HG03066 (cell line): ENCODE data around the gene AAR2.

Experiments
- ATAC-seq: cut with Tn5 transposase; IDR thresholded peaks from one replicate; pipeline ENCODE4 v1.9.1; 2021; ENCODE audit warnings: low read depth; ENCODE audit not compliant: unreplicated experiment

AAR2 gene

GRCh38 chr20:36235892-36236785 lies at the start of gene AAR2:
AAR2 (plus strand) TSS chr20:36236478; CDS start chr20:36239869, 3,391 bp downstream.
- ATAC-seq, result no peak

DNA sequence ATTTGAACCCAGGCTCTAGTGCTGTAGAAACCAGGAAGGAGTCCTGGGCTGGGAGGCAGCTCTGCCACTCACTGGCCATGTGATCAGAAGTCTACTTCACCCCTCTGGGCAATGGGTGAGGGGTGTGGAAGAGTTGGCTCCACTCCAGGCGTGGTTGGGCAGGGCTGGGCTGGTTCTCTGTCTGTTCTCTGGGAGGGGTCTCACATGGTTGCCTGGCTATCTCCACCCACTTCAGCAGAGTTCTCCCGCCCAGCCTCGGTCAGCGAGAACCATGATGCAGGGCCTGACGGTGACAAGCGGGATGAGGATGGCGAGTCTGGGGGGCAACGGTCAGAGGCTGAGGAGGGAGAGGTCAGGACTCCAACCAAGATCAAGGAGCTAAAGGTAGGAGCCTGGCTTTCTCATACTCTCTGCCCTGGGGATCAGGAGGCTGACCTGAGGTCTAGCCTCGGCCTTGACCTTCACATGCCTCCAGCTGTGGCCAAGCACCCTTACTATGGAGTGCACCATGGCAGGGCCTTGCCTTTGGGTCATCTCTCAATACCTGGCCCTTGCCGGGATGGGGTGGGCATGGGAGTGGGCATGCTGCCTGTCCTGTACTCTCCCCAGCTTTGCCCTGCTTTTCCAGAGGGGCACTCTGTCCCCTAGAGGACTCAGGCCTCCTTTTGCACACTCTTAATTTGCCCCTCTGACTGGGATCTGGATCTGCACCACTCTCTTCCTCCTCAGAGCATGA lies 42.1 kb upstream of the AAR2 start:
- no peak for ATAC-seq

DNA sequence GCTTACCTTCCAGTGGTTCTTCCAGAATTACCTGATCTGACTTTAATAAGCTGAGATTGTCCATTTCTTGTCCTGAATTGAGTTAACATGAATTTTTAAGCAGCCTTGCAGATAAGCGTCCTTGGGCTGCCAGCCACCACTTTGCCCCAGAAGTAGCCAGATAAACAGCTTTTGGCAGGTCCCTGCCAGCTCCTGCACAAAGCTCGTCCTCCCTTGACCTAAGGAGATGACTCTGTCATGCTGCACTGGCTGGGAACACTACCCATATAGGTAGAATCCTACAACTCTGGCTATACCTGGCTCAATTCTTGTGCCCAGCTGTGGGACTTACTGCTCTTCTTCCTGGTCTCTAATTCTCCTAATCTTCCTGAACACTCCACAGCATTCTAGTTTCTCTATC lies 39.6 kb upstream of the AAR2 start:
- no peak for ATAC-seq

- no peak for ATAC-seq
These were observed 39.0 kb upstream of the AAR2 start for GRCh38 chr20:36197271-36197670.

DNA sequence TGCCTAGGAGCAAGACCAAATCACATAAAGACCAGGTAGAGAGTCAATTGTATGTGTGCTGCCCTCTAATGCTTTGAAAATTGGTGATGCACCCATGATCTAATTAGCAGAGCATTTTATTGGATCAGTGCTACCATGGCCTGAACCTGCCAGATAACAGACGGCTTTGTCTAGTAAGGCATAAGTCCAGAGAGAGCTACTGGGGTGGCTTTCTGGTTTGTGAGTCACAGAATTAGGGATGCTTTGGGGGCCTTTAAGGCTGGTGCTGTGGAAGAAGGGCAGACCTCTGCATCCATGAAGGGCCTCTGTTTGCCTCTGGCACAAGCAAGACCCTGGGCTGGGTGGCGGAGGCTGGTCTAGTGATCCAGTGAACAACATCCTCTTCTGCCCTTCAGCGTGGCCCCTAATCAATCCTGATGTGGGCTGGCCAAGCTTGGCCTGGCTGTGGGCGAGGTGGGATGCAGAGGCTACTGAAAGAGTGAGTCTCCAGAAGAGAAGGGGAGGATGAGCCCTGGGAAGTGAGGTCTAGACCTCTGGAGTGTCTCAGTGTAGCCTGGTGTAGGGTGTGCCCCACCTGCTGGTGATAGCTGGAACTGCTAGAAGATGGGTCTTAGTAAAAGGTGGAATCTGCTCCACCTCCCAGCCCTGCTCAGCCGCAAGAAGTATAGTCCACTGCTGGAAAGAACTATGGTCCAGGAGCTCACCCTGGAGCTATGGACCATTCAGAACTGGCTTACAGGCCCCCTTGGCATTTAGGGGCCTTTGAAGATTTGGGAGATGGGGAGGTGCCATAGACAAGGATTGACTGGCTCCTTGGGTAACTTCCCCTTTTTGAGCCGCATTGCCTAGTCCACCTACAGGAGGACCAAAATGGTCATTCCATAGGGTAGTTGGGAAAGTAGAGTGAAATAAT lies 36.7 kb upstream of the AAR2 start:
- ATAC-seq, result no peak

GRCh38 chr20:36200451-36200850 lies 35.8 kb upstream of the AAR2 start:
- no peak for ATAC-seq

DNA sequence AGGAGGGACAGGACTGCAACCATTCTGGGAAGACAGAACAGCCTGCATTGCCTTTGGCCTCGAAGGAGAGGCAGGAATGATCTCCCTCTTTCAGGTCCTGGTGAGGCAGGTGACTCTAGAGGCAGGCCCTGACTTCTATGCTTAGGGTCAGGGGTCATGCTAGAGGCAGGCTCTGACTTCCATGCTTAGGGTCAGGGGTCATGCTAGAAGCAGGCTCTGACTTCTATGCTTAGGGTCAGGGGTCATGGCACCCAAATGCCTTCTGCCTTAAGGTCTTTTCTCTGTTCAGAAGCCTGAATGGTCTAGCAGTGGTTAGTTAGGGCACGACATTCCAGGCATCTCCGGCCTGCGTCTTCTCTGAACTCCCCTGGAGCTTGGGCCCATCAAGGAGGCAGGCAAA lies 35.1 kb upstream of the AAR2 start:
- no peak for ATAC-seq

DNA sequence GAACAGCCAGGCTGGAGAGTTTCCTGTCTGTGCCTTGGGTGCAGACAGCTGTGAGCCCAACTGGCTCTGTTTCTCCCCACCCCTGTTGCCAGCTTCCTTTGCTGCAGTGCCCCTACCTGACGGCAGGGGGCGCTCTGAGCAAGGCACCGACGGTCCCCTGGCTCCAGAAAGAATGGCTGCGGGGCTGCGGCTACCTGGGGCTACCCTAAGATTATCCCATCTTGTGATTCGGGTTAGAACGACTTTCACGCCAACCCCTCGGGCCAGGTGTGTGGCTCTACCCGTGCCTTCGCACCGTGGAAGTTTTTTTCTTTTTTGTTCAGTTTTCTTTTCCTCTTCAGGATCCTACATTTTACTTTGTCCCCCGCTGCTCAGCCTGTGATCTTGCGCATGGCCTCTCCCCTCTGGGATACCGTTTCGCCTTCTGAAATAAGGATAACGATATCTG lies 33.4 kb upstream of the AAR2 start:
- ATAC-seq, result no peak

- ATAC-seq, result no peak
These were observed 32.4 kb upstream of the AAR2 start for GRCh38 chr20:36203861-36204260.

GRCh38 chr20:36205026-36205425 lies 31.3 kb upstream of the AAR2 start:
- ATAC-seq, result no peak

GRCh38 chr20:36206068-36206467 lies 30.2 kb upstream of the AAR2 start:
- ATAC-seq, result no peak

GRCh38 chr20:36206641-36207040 lies 29.6 kb upstream of the AAR2 start:
- no peak for ATAC-seq

- no peak for ATAC-seq
These were observed 28.7 kb upstream of the AAR2 start for GRCh38 chr20:36207602-36208001.

GRCh38 chr20:36208257-36208656 lies 28.0 kb upstream of the AAR2 start:
- no peak for ATAC-seq

DNA sequence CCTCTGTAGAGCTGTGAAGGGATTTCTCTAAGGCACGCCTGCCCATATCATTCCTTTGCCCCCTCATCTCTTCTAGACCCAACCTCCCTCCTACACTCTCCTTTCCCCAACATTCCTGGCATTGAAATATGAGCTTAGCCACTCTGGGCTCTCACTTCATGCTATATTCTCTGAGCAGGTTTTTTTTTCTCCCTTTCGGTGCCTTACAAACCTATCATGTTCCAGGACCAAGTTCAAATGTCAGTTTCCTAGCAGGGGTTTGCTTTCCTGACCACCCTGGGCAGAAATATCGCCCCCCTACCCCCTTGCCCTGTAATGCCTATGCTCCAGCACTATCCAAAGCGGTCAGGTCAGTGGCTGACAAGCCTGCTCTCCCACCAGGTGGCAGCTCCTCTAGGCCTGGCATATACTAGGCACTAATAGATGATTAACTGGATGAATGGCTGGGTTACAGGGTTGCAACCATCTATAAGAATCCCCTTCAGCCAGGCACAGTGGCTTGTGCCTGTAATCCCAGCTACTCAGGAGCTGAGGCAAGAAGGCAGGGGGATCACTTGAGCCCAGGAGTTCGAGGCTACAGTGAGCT lies 25.7 kb upstream of the AAR2 start:
- ATAC-seq, result no peak

DNA sequence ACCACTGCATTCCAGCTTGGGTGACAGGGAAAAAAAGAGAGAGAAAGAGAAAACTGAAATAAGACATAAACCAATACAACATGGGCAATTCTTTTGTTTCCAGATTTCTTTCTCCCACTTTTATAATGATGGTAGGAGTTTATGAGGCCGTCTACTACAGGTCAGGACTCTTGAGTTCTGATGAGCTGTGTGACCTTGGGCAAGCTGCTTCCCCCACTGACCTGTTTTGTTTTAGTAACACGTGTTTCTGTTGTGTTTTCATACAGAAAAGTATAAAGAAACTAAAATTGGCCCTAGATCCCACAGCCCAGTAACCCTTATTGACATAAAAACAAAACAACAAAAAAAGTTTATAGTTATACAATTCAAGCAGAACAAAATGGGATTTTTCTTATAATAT lies 22.9 kb upstream of the AAR2 start:
- ATAC-seq, result no peak

- no peak for ATAC-seq
These were observed 21.5 kb upstream of the AAR2 start for GRCh38 chr20:36214684-36215256.

GRCh38 chr20:36215778-36216177 lies 20.5 kb upstream of the AAR2 start:
- ATAC-seq, result no peak

- ATAC-seq, result no peak
These were observed 19.8 kb upstream of the AAR2 start for GRCh38 chr20:36216314-36217025.
